NCI-H1694 treated with DMSO at 0.1 percent for 48 hours (cell line): Measurements from ENCODE around the gene CENPVL1.
"Not testable (repeated sequence)": the region's sequence is repeated elsewhere in the genome, so short reads cannot be mapped to it uniquely, and the experiment has no call there.

Experiments used
- DNase-seq: peaks from one replicate; lab custom pipeline; 2025; lab: John Stamatoyannopoulos, UW

Gene CENPVL1

DNA sequence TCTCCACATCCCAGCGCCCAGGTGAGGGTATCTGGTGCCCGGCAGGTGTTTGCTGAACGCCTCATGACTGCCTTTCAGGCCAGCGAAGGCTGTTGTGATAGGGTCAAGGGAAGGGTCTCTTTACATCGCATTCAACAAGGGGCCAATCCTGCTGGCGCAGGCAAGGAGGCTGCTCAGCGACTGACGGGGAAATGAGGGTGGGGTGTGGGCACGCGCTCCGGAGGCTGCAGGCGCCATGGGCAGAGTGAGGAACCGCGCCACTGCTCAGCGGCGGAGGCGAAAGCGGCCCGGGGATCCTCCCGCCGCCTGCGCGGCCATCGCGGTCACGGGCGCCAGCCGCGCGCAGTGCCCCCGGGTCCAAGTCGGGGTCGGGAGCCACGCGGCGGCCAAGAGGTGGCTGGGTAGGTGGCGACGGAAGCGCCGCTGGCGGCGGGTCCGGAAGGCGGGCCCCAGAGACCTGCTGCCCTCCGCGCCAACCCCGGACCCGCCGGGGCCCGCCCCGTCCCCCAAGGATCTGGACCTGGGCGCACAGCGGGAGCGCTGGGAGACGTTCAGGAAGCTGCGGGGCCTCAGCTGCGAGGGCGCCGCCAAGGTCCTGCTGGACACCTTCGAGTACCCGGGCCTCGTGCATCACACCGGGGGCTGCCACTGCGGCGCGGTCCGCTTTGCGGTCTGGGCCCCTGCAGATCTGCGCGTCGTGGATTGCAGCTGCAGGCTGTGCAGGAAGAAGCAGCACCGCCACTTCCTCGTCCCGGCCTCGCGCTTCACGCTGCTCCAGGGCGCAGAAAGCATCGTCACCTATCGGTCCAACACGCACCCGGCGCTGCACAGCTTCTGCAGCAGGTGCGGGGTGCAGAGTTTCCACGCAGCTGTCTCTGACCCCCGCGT, at the start of gene CENPVL1:
Gene CENPVL1, plus strand, starts transcription at position 236 of the 888 bp plus-strand sequence. Its CDS starts 0 bp downstream, at position 236.
- DNase-seq, result not testable (repeated sequence)

DNA sequence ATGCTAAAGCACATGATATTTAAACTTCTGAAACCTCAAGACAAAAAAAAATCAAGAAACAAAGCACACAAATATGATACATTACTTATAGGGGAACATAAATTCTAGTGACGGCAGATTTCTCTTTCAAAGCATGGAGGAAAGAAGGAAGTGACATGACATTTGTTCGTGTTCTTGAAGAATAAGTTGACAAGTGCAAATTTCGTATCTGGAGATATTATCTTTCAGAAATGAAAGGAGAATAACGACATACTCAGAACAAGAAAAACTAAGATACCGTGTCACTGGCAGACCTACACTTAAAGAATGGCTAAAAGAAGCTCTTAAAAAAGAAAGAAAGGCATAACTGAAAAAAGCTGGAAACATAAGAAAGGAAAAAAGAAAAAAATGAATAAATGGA, 44.3 kb upstream of the CENPVL1 start:
- no peak for DNase-seq

DNA sequence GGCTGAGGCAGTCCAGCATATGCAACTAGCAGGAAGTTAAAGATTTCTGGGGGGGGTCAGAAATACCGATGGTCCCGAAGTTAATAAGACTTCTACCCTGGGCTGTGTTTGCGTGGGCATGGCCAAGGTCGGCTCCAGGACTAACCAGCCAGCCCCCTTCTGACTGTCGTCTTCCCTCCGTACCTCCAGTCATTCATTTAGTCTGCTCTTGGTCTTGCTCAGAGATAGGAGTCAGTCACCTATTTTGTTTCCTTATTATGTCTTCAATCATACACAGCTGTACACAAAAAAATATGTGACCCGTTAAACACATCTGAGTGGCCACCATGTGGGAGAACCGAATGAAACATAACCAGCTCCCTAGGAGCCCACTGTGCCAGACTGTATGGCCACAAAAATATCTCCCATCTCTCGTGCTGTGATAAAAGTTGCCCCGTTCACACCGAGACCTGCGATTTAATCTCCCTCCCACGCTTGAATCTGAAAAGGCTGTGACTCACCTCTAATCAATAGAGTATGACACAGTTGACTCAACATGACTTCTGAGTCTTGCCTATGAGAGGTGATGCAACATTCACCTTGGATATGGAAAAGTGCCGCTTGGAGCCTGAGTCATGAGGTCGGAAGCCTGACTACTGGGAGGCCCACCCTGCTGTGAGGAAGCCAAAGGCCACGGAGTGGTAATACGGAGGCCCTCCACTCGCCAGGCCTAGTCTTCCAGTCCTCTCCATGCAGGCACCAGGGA, 30.5 kb upstream of the CENPVL1 start:
- not testable (repeated sequence) for DNase-seq

- DNase-seq, result not testable (repeated sequence)
Measured at GRCh38 chrX:51681808-51682719, 28.2 kb upstream of the CENPVL1 start.

DNA sequence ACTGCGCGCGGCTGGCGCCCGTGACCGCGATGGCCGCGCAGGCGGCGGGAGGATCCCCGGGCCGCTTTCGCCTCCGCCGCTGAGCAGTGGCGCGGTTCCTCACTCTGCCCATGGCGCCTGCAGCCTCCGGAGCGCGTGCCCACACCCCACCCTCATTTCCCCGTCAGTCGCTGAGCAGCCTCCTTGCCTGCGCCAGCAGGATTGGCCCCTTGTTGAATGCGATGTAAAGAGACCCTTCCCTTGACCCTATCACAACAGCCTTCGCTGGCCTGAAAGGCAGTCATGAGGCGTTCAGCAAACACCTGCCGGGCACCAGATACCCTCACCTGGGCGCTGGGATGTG, 27.6 kb upstream of the CENPVL1 start, which contains the start of gene CENPVL2:
Gene CENPVL2, minus strand, starts transcription at position 112 of the 343 bp plus-strand sequence. Its CDS starts 0 bp downstream, at position 112.
- DNase-seq, result not testable (repeated sequence)

GRCh38 chrX:51694254-51694653, 16.1 kb upstream of the CENPVL1 start:
- no peak for DNase-seq

DNA sequence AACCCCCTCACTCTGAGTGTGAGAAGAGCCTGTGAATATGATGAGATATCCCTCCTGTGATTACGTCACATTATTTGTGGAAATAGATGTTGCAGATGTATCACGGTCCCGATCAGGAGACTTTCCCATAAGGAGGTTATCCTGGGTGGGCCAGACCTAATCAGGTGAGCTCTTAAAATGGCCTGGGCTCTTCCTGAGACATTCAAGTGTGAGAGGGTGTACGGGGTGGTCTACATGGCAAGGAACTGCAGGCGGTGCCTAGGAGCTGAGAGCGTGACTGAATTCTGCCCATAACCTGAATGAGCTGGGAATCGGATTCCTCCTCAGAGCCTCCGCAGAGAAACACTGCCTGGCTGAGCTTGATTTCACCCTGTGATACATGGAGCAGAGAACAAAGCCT, 12.9 kb upstream of the CENPVL1 start:
- no peak for DNase-seq

GRCh38 chrX:51712943-51713647, 2.8 kb downstream of the CENPVL1 start:
- DNase-seq, result not testable (repeated sequence)

- DNase-seq, result no peak
Measured at GRCh38 chrX:51728202-51728601, 17.9 kb downstream of the CENPVL1 start.

GRCh38 chrX:51737091-51737490, 26.8 kb downstream of the CENPVL1 start:
- no peak for DNase-seq

- DNase-seq, result no peak
Measured at GRCh38 chrX:51742586-51742985, 32.3 kb downstream of the CENPVL1 start.

- DNase-seq, result no peak
Measured at GRCh38 chrX:51743179-51743957, 33.1 kb downstream of the CENPVL1 start, which contains the start of gene GSPT2. Gene GSPT2 (plus strand): TSS chrX:51743442. CDS start chrX:51743627, 185 bp downstream.

DNA sequence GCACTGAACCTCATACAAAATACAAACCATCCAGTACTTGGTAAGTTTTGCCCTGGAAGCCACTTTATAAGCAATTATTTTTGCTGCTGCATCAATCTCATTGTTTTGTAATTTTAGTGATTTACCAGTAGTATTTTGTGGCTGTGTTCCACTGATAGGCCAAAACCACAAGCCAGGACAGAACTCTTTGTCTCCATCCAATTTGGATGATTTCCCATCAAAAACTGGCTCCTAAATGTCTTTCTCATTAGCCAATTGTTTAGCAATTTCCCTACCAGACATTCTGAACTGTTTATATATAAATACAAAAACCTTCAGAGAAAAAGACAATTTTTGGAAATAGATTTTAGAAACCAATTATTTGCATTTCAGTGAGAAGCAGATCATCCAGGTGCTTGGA, 37.4 kb downstream of the CENPVL1 start:
- DNase-seq, result no peak

GRCh38 chrX:51759055-51759839, 48.9 kb downstream of the CENPVL1 start:
- no peak for DNase-seq

- DNase-seq, result no peak
Measured at GRCh38 chrX:51760657-51761056, 50.3 kb downstream of the CENPVL1 start.
